HEK293 (cell line): Measurements from ENCODE around the gene AIRE.

Source experiments
- GLIS2 ChIP-seq: fragments of 450-650 bp; formaldehyde crosslinking; IDR thresholded peaks from 2 replicates; pipeline ENCODE4 v1.5.1; 2016; ENCODE audit warnings: missing biosample characterization, missing genetic modification characterization
- HOXC10 ChIP-seq: sonication (generic); formaldehyde crosslinking; IDR thresholded peaks from 2 replicates; pipeline ENCODE4 v1.8.1; 2023; ENCODE audit warnings: mild to moderate bottlenecking, missing genetic modification reagents
- KLF1 ChIP-seq: fragments of 450-650 bp; formaldehyde crosslinking; IDR thresholded peaks from 2 replicates; pipeline ENCODE4 v1.5.1; 2016; ENCODE audit warnings: missing biosample characterization, missing genetic modification characterization
- KLF10 ChIP-seq: fragments of 450-650 bp; IDR thresholded peaks from 2 replicates; pipeline ENCODE4 v1.5.1; 2018; ENCODE audit warnings: missing biosample characterization, mild to moderate bottlenecking, missing genetic modification characterization
- KLF16 ChIP-seq: fragments of 450-650 bp; formaldehyde crosslinking; IDR thresholded peaks from 2 replicates; pipeline ENCODE4 v1.5.1; 2017; ENCODE audit warnings: missing biosample characterization, missing genetic modification characterization
- KLF7 ChIP-seq: fragments of 450-650 bp; formaldehyde crosslinking; IDR thresholded peaks from 2 replicates; pipeline ENCODE4 v1.5.1; 2016; ENCODE audit warnings: missing biosample characterization, missing genetic modification characterization, borderline replicate concordance
- KLF8 ChIP-seq: fragments of 450-650 bp; formaldehyde crosslinking; IDR thresholded peaks from 2 replicates; pipeline ENCODE4 v1.5.1; 2016; ENCODE audit warnings: missing biosample characterization, missing genetic modification characterization
- KLF9 ChIP-seq: fragments of 450-650 bp; formaldehyde crosslinking; IDR thresholded peaks from 2 replicates; pipeline ENCODE4 v1.5.1; 2016; ENCODE audit warnings: missing biosample characterization, missing genetic modification characterization, low read depth
- PATZ1 ChIP-seq: fragments of 450-650 bp; formaldehyde crosslinking; IDR thresholded peaks from 2 replicates; pipeline ENCODE4 v1.5.1; 2016; ENCODE audit warnings: missing biosample characterization, missing genetic modification characterization
- SETDB1 ChIP-seq: IDR thresholded peaks from one replicate; pipeline ENCODE4 v1.6.1; 2017; ENCODE audit warnings: mild to moderate bottlenecking, low read length, moderate library complexity, mixed read lengths; ENCODE audit not compliant: insufficient read length
- ZBTB10 ChIP-seq: fragments of 450-650 bp; formaldehyde crosslinking; IDR thresholded peaks from 2 replicates; pipeline ENCODE4 v1.5.1; 2016; ENCODE audit warnings: missing biosample characterization, missing genetic modification characterization
- ZBTB26 ChIP-seq: fragments of 450-650 bp; formaldehyde crosslinking; optimal IDR thresholded peaks from 2 replicates; pipeline ENCODE3; 2016; ENCODE audit warnings: missing biosample characterization, mild to moderate bottlenecking, missing genetic modification characterization
- ZBTB44 ChIP-seq: fragments of 450-650 bp; IDR thresholded peaks from 2 replicates; pipeline ENCODE4 v1.5.1; 2018; ENCODE audit warnings: missing biosample characterization, mild to moderate bottlenecking, missing genetic modification characterization
- ZBTB7A ChIP-seq: fragments of 450-650 bp; formaldehyde crosslinking; IDR thresholded peaks from 2 replicates; pipeline ENCODE4 v1.5.1; 2016; ENCODE audit warnings: low read depth, missing biosample characterization, missing genetic modification characterization
- ZEB2 ChIP-seq: fragments of 450-650 bp; formaldehyde crosslinking; IDR thresholded peaks from 2 replicates; pipeline ENCODE4 v1.5.1; 2016; ENCODE audit warnings: missing biosample characterization, missing genetic modification characterization
- ZFHX2 ChIP-seq: fragments of 450-650 bp; formaldehyde crosslinking; conservative IDR thresholded peaks from 2 replicates; pipeline ENCODE4 v1.5.1; 2016; ENCODE audit warnings: missing biosample characterization, missing genetic modification characterization
- ZFP41 ChIP-seq: fragments of 450-650 bp; formaldehyde crosslinking; IDR thresholded peaks from 2 replicates; pipeline ENCODE4 v1.5.1; 2016; ENCODE audit warnings: missing biosample characterization, missing genetic modification characterization, borderline replicate concordance
- ZFP69B ChIP-seq: fragments of 450-650 bp; formaldehyde crosslinking; IDR thresholded peaks from 2 replicates; pipeline ENCODE4 v1.5.1; 2016; ENCODE audit warnings: missing biosample characterization, missing genetic modification characterization
- ZIC2 ChIP-seq: fragments of 450-650 bp; formaldehyde crosslinking; IDR thresholded peaks from 2 replicates; pipeline ENCODE4 v1.5.1; 2016; ENCODE audit warnings: missing biosample characterization, missing genetic modification characterization
- ZNF10 ChIP-seq: fragments of 450-650 bp; formaldehyde crosslinking; IDR thresholded peaks from 2 replicates; pipeline ENCODE4 v1.5.1; 2017; ENCODE audit warnings: missing biosample characterization, missing genetic modification characterization
- ZNF121 ChIP-seq: fragments of 450-650 bp; formaldehyde crosslinking; IDR thresholded peaks from 2 replicates; pipeline ENCODE4 v1.5.1; 2016; ENCODE audit warnings: missing biosample characterization, missing genetic modification characterization
- ZNF157 ChIP-seq: fragments of 450-650 bp; formaldehyde crosslinking; IDR thresholded peaks from 2 replicates; pipeline ENCODE4 v1.5.1; 2016; ENCODE audit warnings: missing biosample characterization, missing genetic modification characterization
- ZNF2 ChIP-seq: fragments of 450-650 bp; formaldehyde crosslinking; IDR thresholded peaks from 2 replicates; pipeline ENCODE4 v1.5.1; 2016; ENCODE audit warnings: missing biosample characterization, missing genetic modification characterization
- ZNF202 ChIP-seq: fragments of 450-650 bp; formaldehyde crosslinking; IDR thresholded peaks from 2 replicates; pipeline ENCODE4 v1.5.1; 2016; ENCODE audit warnings: missing biosample characterization, missing genetic modification characterization, borderline replicate concordance
- ZNF223 ChIP-seq: fragments of 450-650 bp; formaldehyde crosslinking; IDR thresholded peaks from 2 replicates; pipeline ENCODE4 v1.5.1; 2016; ENCODE audit warnings: missing biosample characterization, missing genetic modification characterization
- ZNF324 ChIP-seq: fragments of 450-650 bp; formaldehyde crosslinking; IDR thresholded peaks from 2 replicates; pipeline ENCODE4 v1.5.1; 2016; ENCODE audit warnings: missing biosample characterization, missing genetic modification characterization
- ZNF366 ChIP-seq: fragments of 450-650 bp; formaldehyde crosslinking; conservative IDR thresholded peaks from 2 replicates; pipeline ENCODE4 v1.5.1; 2016; ENCODE audit warnings: missing biosample characterization, missing genetic modification characterization
- ZNF391 ChIP-seq: fragments of 450-650 bp; formaldehyde crosslinking; IDR thresholded peaks from 2 replicates; pipeline ENCODE4 v1.5.1; 2016; ENCODE audit warnings: low read depth, missing biosample characterization, missing genetic modification characterization, borderline replicate concordance
- ZNF423 ChIP-seq: fragments of 450-650 bp; formaldehyde crosslinking; IDR thresholded peaks from 2 replicates; pipeline ENCODE4 v1.5.1; 2016; ENCODE audit warnings: missing biosample characterization, missing genetic modification characterization
- ZNF521 ChIP-seq: fragments of 450-650 bp; formaldehyde crosslinking; IDR thresholded peaks from 2 replicates; pipeline ENCODE4 v1.5.1; 2017; ENCODE audit warnings: missing biosample characterization, mild to moderate bottlenecking, missing genetic modification characterization
- ZNF561 ChIP-seq: fragments of 450-650 bp; IDR thresholded peaks from 2 replicates; pipeline ENCODE4 v1.5.1; 2018; ENCODE audit warnings: missing biosample characterization, missing genetic modification characterization, borderline replicate concordance
- ZNF585B ChIP-seq: fragments of 450-650 bp; formaldehyde crosslinking; IDR thresholded peaks from 2 replicates; pipeline ENCODE4 v1.5.1; 2016; ENCODE audit warnings: missing biosample characterization, missing genetic modification characterization
- ZNF777 ChIP-seq: fragments of 450-650 bp; formaldehyde crosslinking; IDR thresholded peaks from 2 replicates; pipeline ENCODE4 v1.5.1; 2017; ENCODE audit warnings: missing biosample characterization, missing genetic modification characterization, borderline replicate concordance

The AIRE gene

GRCh38 chr21:44299458-44300261 lies 14.0 kb downstream of the AIRE start, which contains the start of gene PFKL (continued):
- no peak for TF ChIP-seq ZNF157 (tag by site-specific recombination)
- no peak for TF ChIP-seq ZNF585B (tag by site-specific recombination)
- peak; percentile 90 for TF ChIP-seq ZEB2 (tag by site-specific recombination)
- TF ChIP-seq ZNF223 (tag by site-specific recombination) = no peak; the same call in none of the 2 replicates
- peak; percentile 85 for TF ChIP-seq ZIC2 (tag by site-specific recombination)
- TF ChIP-seq ZNF121 = peak; percentile 99
- peak; percentile 94 for TF ChIP-seq KLF7 (tag by site-specific recombination)
- no peak for TF ChIP-seq HOXC10 (CRISPR knock-in tag)
- peak; percentile 95 for TF ChIP-seq KLF1 (tag by site-specific recombination)
- peak; percentile 77 for TF ChIP-seq ZNF324 (tag by site-specific recombination)
- TF ChIP-seq ZNF202 (tag by site-specific recombination) = no peak
- TF ChIP-seq ZFP41 (tag by site-specific recombination) = no peak
- TF ChIP-seq ZBTB7A (tag by site-specific recombination) = peak; percentile 84
- peak; percentile 88 for TF ChIP-seq ZNF366 (tag by site-specific recombination)
- peak; percentile 83 for TF ChIP-seq ZNF423 (tag by site-specific recombination)
- TF ChIP-seq KLF10 = peak; percentile 92
- 0 out of 2 replicates have a peak, but pooled peaks have one; percentile 59 for TF ChIP-seq ZNF2 (tag by site-specific recombination)
- peak; percentile 61; the same call in 1 of the 2 replicates for TF ChIP-seq ZNF391
- no peak for TF ChIP-seq SETDB1
- TF ChIP-seq ZFP69B (tag by site-specific recombination) = peak; percentile 37; the same call in 1 of the 2 replicates
- TF ChIP-seq ZNF10 (tag by site-specific recombination) = peak; percentile 63
- TF ChIP-seq ZBTB44 (tag by site-specific recombination) = no peak
- peak; percentile 77 for TF ChIP-seq ZBTB26
- peak; percentile 93 for TF ChIP-seq ZBTB10 (tag by site-specific recombination)
- TF ChIP-seq PATZ1 (tag by site-specific recombination) = peak; percentile 97
- peak; percentile 95 for TF ChIP-seq ZNF561 (tag by site-specific recombination)
- peak; percentile 97 for TF ChIP-seq GLIS2 (tag by site-specific recombination)
- no peak for TF ChIP-seq ZNF521 (tag by site-specific recombination)
- peak; percentile 74 for TF ChIP-seq KLF9
- TF ChIP-seq ZFHX2 (tag by site-specific recombination) = peak; percentile 39; the same call in 1 of the 2 replicates
- TF ChIP-seq KLF16 (tag by site-specific recombination) = peak; percentile 66; the same call in 1 of the 2 replicates
- TF ChIP-seq ZNF777 = no peak; the same call in 1 of the 2 replicates
- TF ChIP-seq KLF8 (tag by site-specific recombination) = peak; percentile 94; the same call in 1 of the 2 replicates
